Measurements from ENCODE around the gene SEMA3B.
"Not testable (repeated sequence)": the region's sequence is repeated elsewhere in the genome, so short reads cannot be mapped to it uniquely, and the experiment has no call there.

SEMA3B gene

GRCh38 chr3:50260027-50260941, 8.7 kb upstream of the SEMA3B start:
- peak; percentile 94 for ATAC-seq
- Mint-ChIP-seq H3K4me1 (peaks cover 4% of the 10 kb centered on the region), H3K4me3 (peak overlapping the region; percentile 65), H3K27ac (peak overlapping the region; percentile 56), H3K9me3 (no peaks in the 10 kb centered on the region), H3K27me3 (no peaks in the 10 kb centered on the region), H3K36me3 (ENCODE audit: low read depth) (peaks cover 12% of the 10 kb centered on the region)
- peak; percentile 88 for DNase-seq

- DNase-seq = no peak
- H3K27ac Mint-ChIP-seq = no peak overlapping the region
- H3K4me3 Mint-ChIP-seq = peak overlapping the region; percentile 65
- H3K9me3 Mint-ChIP-seq = no peaks in the 10 kb centered on the region
- H3K36me3 Mint-ChIP-seq (ENCODE audit: low read depth) = peaks cover 12% of the 10 kb centered on the region
- H3K4me1 Mint-ChIP-seq = peaks cover 4% of the 10 kb centered on the region
- no peak for ATAC-seq
- peaks cover 4% of the 10 kb centered on the region for H3K27me3 Mint-ChIP-seq
Measured at GRCh38 chr3:50260942-50261441, 8.0 kb upstream of the SEMA3B start.

GRCh38 chr3:50261505-50261904, 7.4 kb upstream of the SEMA3B start:
- Mint-ChIP-seq H3K36me3 (ENCODE audit: low read depth) (peaks cover 10% of the 10 kb centered on the region), H3K27ac (no peak overlapping the region), H3K4me1 (peaks cover 4% of the 10 kb centered on the region), H3K4me3 (no peak overlapping the region), H3K9me3 (no peaks in the 10 kb centered on the region), H3K27me3 (peaks cover 4% of the 10 kb centered on the region)
- ATAC-seq = no peak
- no peak for DNase-seq

- H3K27me3 Mint-ChIP-seq = peaks cover 11% of the 10 kb centered on the region
- not testable (repeated sequence) for DNase-seq; ATAC-seq; H3K27ac Mint-ChIP-seq; H3K4me1 Mint-ChIP-seq; H3K9me3 Mint-ChIP-seq; H3K36me3 Mint-ChIP-seq (ENCODE audit: low read depth); H3K4me3 Mint-ChIP-seq
Measured at GRCh38 chr3:50262200-50262599, 6.7 kb upstream of the SEMA3B start.

GRCh38 chr3:50262778-50263177, 6.2 kb upstream of the SEMA3B start:
- peaks cover 4% of the 10 kb centered on the region for H3K4me1 Mint-ChIP-seq
- H3K9me3 Mint-ChIP-seq = no peaks in the 10 kb centered on the region
- no peaks in the 10 kb centered on the region for H3K36me3 Mint-ChIP-seq (ENCODE audit: low read depth)
- no peak for ATAC-seq
- H3K4me3 Mint-ChIP-seq = no peak overlapping the region
- DNase-seq = no peak
- no peak overlapping the region for H3K27ac Mint-ChIP-seq
- peaks cover 12% of the 10 kb centered on the region for H3K27me3 Mint-ChIP-seq

GRCh38 chr3:50263478-50264382, 5.2 kb upstream of the SEMA3B start:
- H3K4me3 Mint-ChIP-seq = no peak overlapping the region
- peaks cover 4% of the 10 kb centered on the region for H3K4me1 Mint-ChIP-seq
- no peaks in the 10 kb centered on the region for H3K9me3 Mint-ChIP-seq
- no peak overlapping the region for H3K27ac Mint-ChIP-seq
- H3K36me3 Mint-ChIP-seq (ENCODE audit: low read depth) = no peaks in the 10 kb centered on the region
- H3K27me3 Mint-ChIP-seq = peaks cover 20% of the 10 kb centered on the region
- no peak for DNase-seq
- no peak for ATAC-seq

GRCh38 chr3:50264383-50264963, 4.5 kb upstream of the SEMA3B start:
- no peak overlapping the region for H3K27ac Mint-ChIP-seq
- no peak for ATAC-seq
- H3K9me3 Mint-ChIP-seq = no peaks in the 10 kb centered on the region
- H3K4me1 Mint-ChIP-seq = peaks cover 4% of the 10 kb centered on the region
- H3K4me3 Mint-ChIP-seq = no peak overlapping the region
- H3K36me3 Mint-ChIP-seq (ENCODE audit: low read depth) = no peaks in the 10 kb centered on the region
- DNase-seq = no peak
- H3K27me3 Mint-ChIP-seq = peaks cover 24% of the 10 kb centered on the region

- Mint-ChIP-seq H3K36me3 (ENCODE audit: low read depth) (no peaks in the 10 kb centered on the region), H3K9me3 (no peaks in the 10 kb centered on the region), H3K4me1 (no peaks in the 10 kb centered on the region), H3K4me3 (no peak overlapping the region), H3K27me3 (peaks cover 24% of the 10 kb centered on the region), H3K27ac (no peak overlapping the region)
- ATAC-seq (no peak), DNase-seq (no peak)
Measured at GRCh38 chr3:50264964-50265485, 3.9 kb upstream of the SEMA3B start.

GRCh38 chr3:50265571-50265970, 3.4 kb upstream of the SEMA3B start:
- DNase-seq = no peak
- Mint-ChIP-seq H3K27ac (no peak overlapping the region), H3K4me3 (no peak overlapping the region), H3K27me3 (peaks cover 24% of the 10 kb centered on the region), H3K9me3 (no peaks in the 10 kb centered on the region), H3K36me3 (ENCODE audit: low read depth) (no peaks in the 10 kb centered on the region), H3K4me1 (no peaks in the 10 kb centered on the region)
- ATAC-seq = no peak

GRCh38 chr3:50266017-50266416, 2.9 kb upstream of the SEMA3B start:
- Mint-ChIP-seq H3K4me1 (no peaks in the 10 kb centered on the region), H3K9me3 (no peaks in the 10 kb centered on the region), H3K27ac (no peak overlapping the region), H3K36me3 (ENCODE audit: low read depth) (no peaks in the 10 kb centered on the region), H3K4me3 (no peak overlapping the region), H3K27me3 (peaks cover 24% of the 10 kb centered on the region)
- DNase-seq (no peak), ATAC-seq (no peak)

- no peak for ATAC-seq
- Mint-ChIP-seq H3K27me3 (peaks cover 24% of the 10 kb centered on the region), H3K4me1 (peaks cover under 1% of the 10 kb centered on the region), H3K27ac (no peak overlapping the region), H3K36me3 (ENCODE audit: low read depth) (no peaks in the 10 kb centered on the region), H3K4me3 (no peak overlapping the region), H3K9me3 (no peaks in the 10 kb centered on the region)
- no peak for DNase-seq
Measured at GRCh38 chr3:50266836-50267235, 2.1 kb upstream of the SEMA3B start.

- ATAC-seq (no peak), DNase-seq (no peak)
- Mint-ChIP-seq H3K27me3 (peaks cover 24% of the 10 kb centered on the region), H3K4me3 (no peak overlapping the region), H3K36me3 (ENCODE audit: low read depth) (no peaks in the 10 kb centered on the region), H3K4me1 (peaks cover 4% of the 10 kb centered on the region), H3K9me3 (no peaks in the 10 kb centered on the region), H3K27ac (no peak overlapping the region)
Measured at GRCh38 chr3:50267280-50267913, 1.6 kb upstream of the SEMA3B start.

- H3K27ac Mint-ChIP-seq = no peak overlapping the region
- no peak for ATAC-seq
- H3K4me1 Mint-ChIP-seq = peaks cover 10% of the 10 kb centered on the region
- no peak for DNase-seq
- no peaks in the 10 kb centered on the region for H3K36me3 Mint-ChIP-seq (ENCODE audit: low read depth)
- peaks cover 28% of the 10 kb centered on the region for H3K27me3 Mint-ChIP-seq
- no peak overlapping the region for H3K4me3 Mint-ChIP-seq
- H3K9me3 Mint-ChIP-seq = no peaks in the 10 kb centered on the region
Measured at GRCh38 chr3:50268276-50268675, 671 bp upstream of the SEMA3B start.

GRCh38 chr3:50269460-50269859, 513 bp downstream of the SEMA3B start:
- Mint-ChIP-seq H3K9me3 (no peaks in the 10 kb centered on the region), H3K27me3 (peaks cover 35% of the 10 kb centered on the region)

More at GRCh38 chr3:50269460-50269859, 513 bp downstream of the SEMA3B start:
- Mint-ChIP-seq H3K4me1 (peaks cover 15% of the 10 kb centered on the region), H3K4me3 (no peak overlapping the region), H3K27ac (no peak overlapping the region), H3K36me3 (ENCODE audit: low read depth) (no peaks in the 10 kb centered on the region)
- no peak for DNase-seq
- ATAC-seq = no peak
